Astrocyte of the hippocampus (primary cell): ENCODE data around the gene NKX1-2.

Experiments used
- DNase-seq: peaks from one replicate; pipeline ENCODE4 v3.0.0; 2011; ENCODE audit warnings: low read depth, low spot score

Gene NKX1-2

GRCh38 chr10:124417895-124418725, 31.7 kb downstream of the NKX1-2 start:
- peak; percentile 81 for DNase-seq

- no peak for DNase-seq
Measured at GRCh38 chr10:124416733-124417132, 33.1 kb downstream of the NKX1-2 start.

- no peak for DNase-seq
Measured at GRCh38 chr10:124415210-124415609, 34.6 kb downstream of the NKX1-2 start.

GRCh38 chr10:124414076-124414475, 35.8 kb downstream of the NKX1-2 start:
- DNase-seq = peak; percentile 72

- DNase-seq = no peak
Measured at GRCh38 chr10:124409696-124410095, 40.1 kb downstream of the NKX1-2 start.

- DNase-seq = no peak
Measured at GRCh38 chr10:124408357-124408756, 41.5 kb downstream of the NKX1-2 start.

GRCh38 chr10:124407456-124407855, 42.4 kb downstream of the NKX1-2 start:
- DNase-seq = no peak

GRCh38 chr10:124403548-124403947, 46.3 kb downstream of the NKX1-2 start:
- peak; percentile 85 for DNase-seq

- DNase-seq = no peak
Measured at GRCh38 chr10:124402273-124402672, 47.6 kb downstream of the NKX1-2 start.

- DNase-seq = no peak
Measured at GRCh38 chr10:124401633-124402032, 48.2 kb downstream of the NKX1-2 start.
